K562 (cell line): ENCODE measurements around the gene MBP. TPM values are rescaled to one million over a fixed set of nuclear protein-coding genes. Genes with fewer than 3 reads are reported as not detected.
A peak's percentile ranks its signal among the peaks of the same experiment; 100 is the strongest.

Source experiments
- ATAC-seq: fragments of 200-7000 bp; cut with Tn5 transposase; 3 replicates; pipeline ENCODE4 v1.9.1; 2020; ENCODE audit warnings: moderate library complexity
- BruUV-seq: library from RNA; stranded (reverse); fragments of 400-500 nt; replicated peaks from 2 replicates; lab custom pipeline; 2021; lab: Mats Ljungman, UMichigan
- CTCF ChIA-PET: fragments of 300-600 bp; formaldehyde crosslinking; extraction: SDS; loops from one replicate; lab custom pipeline; 2021; ENCODE audit warnings: low intra/inter-chr PET ratio; lab: Yijun Ruan, JAX
- POLR2A ChIA-PET: fragments of 300-600, 350-650 bp; sonication (Branson Sonifier 250); formaldehyde crosslinking; extraction: SDS; loops from one replicate; lab custom pipeline; 2021; ENCODE audit warnings: antibody characterized with exemption, inconsistent platforms; lab: Yijun Ruan, JAX
- DNase-seq, 4 experiments: peaks; one replicate each; pipeline versions ENCODE4 v3.0.0 to v3.0.0-alpha.2; 2011 to 2018; ENCODE audit warnings: low spot score in 3 of 4, mixed read lengths in 3 of 4; ENCODE audit errors: extremely low read depth in 1 of 4
- FAIRE-seq: peaks from 2 replicates; lab custom pipeline; 2011; peaks lifted over from hg19 to GRCh38; lab: Jason Lieb, UNC
- H2AFZ ChIP-seq: 2 replicates; pipeline ENCODE4 v1.6.0; 2011; ENCODE audit warnings: low read depth, low read length, control low read depth, inconsistent platforms
- H3K27ac ChIP-seq: fragments of 200-600 bp; 3 replicates; pipeline ENCODE4 v1.8.0; 2011; ENCODE audit warnings: low read depth, mild to moderate bottlenecking, control low read depth, inconsistent platforms, low read length, moderate library complexity, mixed read lengths; ENCODE audit errors: extremely low read depth
- H3K27me3 ChIP-seq, 2 experiments: fragments of 300-600 bp in 1 of 2; 2 replicates in 1 of 2; 3 replicates in 1 of 2; pipeline versions ENCODE4 v1.6.0 to v1.8.0; 2011; ENCODE audit warnings: inconsistent platforms in 2 of 2, low read length in 2 of 2, mild to moderate bottlenecking in 1 of 2, mixed read lengths in 1 of 2, moderate library complexity in 1 of 2; ENCODE audit not compliant: control insufficient read depth in 2 of 2, insufficient read depth in 2 of 2
- H3K36me3 ChIP-seq: fragments of 300-600 bp; 3 replicates; pipeline ENCODE4 v1.8.0; 2011; ENCODE audit warnings: mild to moderate bottlenecking, low read length, inconsistent platforms; ENCODE audit not compliant: control insufficient read depth, insufficient read depth
- H3K4me1 ChIP-seq, 2 experiments: fragments of 200-600 bp in 1 of 2; replicated peaks in 1 of 2; 2 replicates in 1 of 2; 3 replicates in 1 of 2; pipeline versions ENCODE4 v1.5.1 to v1.8.0; 2011; ENCODE audit warnings: inconsistent platforms in 2 of 2, low read length in 2 of 2, mild to moderate bottlenecking in 1 of 2, mixed read lengths in 1 of 2, moderate library complexity in 1 of 2; ENCODE audit not compliant: control insufficient read depth in 2 of 2, insufficient read depth in 2 of 2
- H3K4me2 ChIP-seq: 2 replicates; pipeline ENCODE4 v1.6.1; 2011; ENCODE audit warnings: low read length, control low read depth, inconsistent platforms, mixed read lengths; ENCODE audit not compliant: insufficient read depth
- H3K4me3 ChIP-seq: fragments of 200-600 bp; sonication (generic), shearing (Covaris generic); 2 replicates; pipeline ENCODE4 v1.5.1; 2016; ENCODE audit warnings: control low read depth, inconsistent platforms
- H3K79me2 ChIP-seq: fragments of 200-600 bp; 3 replicates; pipeline ENCODE4 v1.8.0; 2011; ENCODE audit warnings: low read length, inconsistent platforms; ENCODE audit not compliant: control insufficient read depth, insufficient read depth
- H3K9ac ChIP-seq, 2 experiments: 2 replicates each; pipeline versions ENCODE4 v1.6.0 to v1.6.1; 2011; ENCODE audit warnings: low read depth in 2 of 2, low read length in 2 of 2, control low read depth in 1 of 2, inconsistent platforms in 1 of 2, mild to moderate bottlenecking in 1 of 2, mixed read lengths in 1 of 2; ENCODE audit not compliant: insufficient read depth in 1 of 2
- H3K9me1 ChIP-seq: one replicate; pipeline ENCODE4 v1.6.0; 2011; ENCODE audit warnings: inconsistent platforms, mild to moderate bottlenecking, low read length, moderate library complexity; ENCODE audit not compliant: control insufficient read depth, insufficient read depth
- H3K9me3 ChIP-seq: replicated peaks from 2 replicates; pipeline ENCODE4 v1.5.1; 2011; ENCODE audit warnings: low read depth, low read length, inconsistent platforms; ENCODE audit not compliant: control insufficient read depth, insufficient read depth
- H4K20me1 ChIP-seq: replicated peaks from 2 replicates; pipeline ENCODE4 v1.6.1; 2011; ENCODE audit warnings: low read length, inconsistent platforms, mixed read lengths; ENCODE audit not compliant: control insufficient read depth, insufficient read depth
- ATF3 ChIP-seq, 2 experiments: fragments of 450-650 bp in 1 of 2; sonication (generic) in 1 of 2; formaldehyde crosslinking in 1 of 2; IDR thresholded peaks in 1 of 2; conservative IDR thresholded peaks in 1 of 2; 2 replicates each; pipeline versions ENCODE4 v1.6.1 to v1.8.1; 2016 to 2023; ENCODE audit warnings: mild to moderate bottlenecking in 2 of 2, moderate library complexity in 2 of 2, inconsistent platforms in 1 of 2, missing genetic modification reagents in 1 of 2
- BRF1 ChIP-seq: IDR thresholded peaks from 3 replicates; pipeline ENCODE4 v1.6.1; 2011; ENCODE audit warnings: borderline replicate concordance, mild to moderate bottlenecking; ENCODE audit not compliant: insufficient read length; ENCODE audit errors: extremely low read depth
- EP300 ChIP-seq: IDR thresholded peaks from 2 replicates; pipeline ENCODE4 v1.6.1; 2012; ENCODE audit warnings: low read length, improper control_type of control experiment
- FOXJ2 ChIP-seq: fragments of 200-800 bp; sonication (Bioruptor generic); IDR thresholded peaks from 2 replicates; pipeline ENCODE4 v1.6.1; 2016; ENCODE audit warnings: missing genetic modification characterization, missing compliant biosample characterization
- HMBOX1 ChIP-seq: sonication (generic); IDR thresholded peaks from 2 replicates; pipeline ENCODE4 v1.6.1; 2016
- MEF2A ChIP-seq: IDR thresholded peaks from 2 replicates; pipeline ENCODE4 v1.6.1; 2011; ENCODE audit warnings: low read depth, mild to moderate bottlenecking, low read length, moderate library complexity; ENCODE audit not compliant: control insufficient read depth
- NFATC3 ChIP-seq: fragments of 450-650 bp; IDR thresholded peaks from 2 replicates; pipeline ENCODE4 v1.6.1; 2017; ENCODE audit warnings: mild to moderate bottlenecking
- PHTF2 ChIP-seq: fragments of 250-450 bp; sonication (Bioruptor Pico); IDR thresholded peaks from 2 replicates; pipeline ENCODE4 v1.5.0; 2021; ENCODE audit warnings: mild to moderate bottlenecking
- POLR2H ChIP-seq: IDR thresholded peaks from 2 replicates; pipeline ENCODE4 v1.6.1; 2016; ENCODE audit warnings: missing genetic modification characterization, low read depth, mild to moderate bottlenecking, control low read depth, missing compliant biosample characterization, moderate library complexity
- RBM17 ChIP-seq: fragments of 200-400 bp; formaldehyde crosslinking; IDR thresholded peaks from 2 replicates; pipeline ENCODE4 v1.6.1; 2017; ENCODE audit warnings: low read depth, mild to moderate bottlenecking, low read length, borderline replicate concordance
- RCOR1 ChIP-seq, 2 experiments: IDR thresholded peaks; 2 replicates each; pipeline ENCODE4 v1.6.1; 2012; ENCODE audit warnings: low read depth in 2 of 2, low read length in 2 of 2, borderline replicate concordance in 1 of 2, improper control_type of control experiment in 1 of 2
- TGIF2 ChIP-seq: sonication (generic); formaldehyde crosslinking; IDR thresholded peaks from 2 replicates; pipeline ENCODE4 v1.8.1; 2022; ENCODE audit warnings: mild to moderate bottlenecking, missing genetic modification reagents, moderate library complexity
- USF2 ChIP-seq: sonication (generic); formaldehyde crosslinking; IDR thresholded peaks from 2 replicates; pipeline ENCODE4 v1.5.0; 2020; ENCODE audit warnings: missing genetic modification reagents
- ZBTB9 ChIP-seq: fragments of 450-650 bp; formaldehyde crosslinking; IDR thresholded peaks from 2 replicates; pipeline ENCODE4 v1.4.0; 2020; ENCODE audit warnings: mild to moderate bottlenecking, moderate library complexity
- ZEB2 ChIP-seq: fragments of 450-650 bp; IDR thresholded peaks from 2 replicates; pipeline ENCODE4 v1.6.1; 2016
- ZNF121 ChIP-seq: sonication (generic); formaldehyde crosslinking; conservative IDR thresholded peaks from 2 replicates; pipeline ENCODE4 v1.8.0; 2022; ENCODE audit warnings: missing genetic modification reagents
- ZNF143 ChIP-seq: sonication (generic); formaldehyde crosslinking; IDR thresholded peaks from 2 replicates; pipeline ENCODE4 v1.9.0; 2022; ENCODE audit warnings: mild to moderate bottlenecking, missing genetic modification reagents
- ZNF695 ChIP-seq: fragments of 450-650 bp; formaldehyde crosslinking; IDR thresholded peaks from 2 replicates; pipeline ENCODE4 v1.4.0; 2020; ENCODE audit warnings: mild to moderate bottlenecking, moderate library complexity
- ZNF76 ChIP-seq: fragments of 250-450 bp; sonication (Bioruptor Pico); IDR thresholded peaks from 2 replicates; pipeline ENCODE4 v1.4.0; 2020; ENCODE audit warnings: mild to moderate bottlenecking, moderate library complexity, borderline replicate concordance
- WGBS: fragments of 100-300 bp; shearing (Covaris generic); methylation state at CpG from one replicate; pipeline ENCODE4 v1.1.6; 2016; ENCODE audit warnings: low coverage, mixed read lengths; ENCODE audit not compliant: insufficient coverage; ENCODE audit errors: missing lambda C conversion rate; 5-methylcytosine and 5-hydroxymethylcytosine counted together
- in situ Hi-C: fragments of 300-500 bp; cut with MboI; formaldehyde crosslinking; loops from 4 replicates; pipeline ENCODE4 v1.15.0; 2018; ENCODE audit warnings: inconsistent platforms, mixed read lengths
- intact Hi-C: fragments of 100-400 bp; cut with micrococcal nuclease; formaldehyde crosslinking; loops from 2 replicates; pipeline ENCODE4 v1.14.2; 2022
- polyA plus RNA-seq, 8 experiments: library from polyadenylated mRNA; depleted of rRNA in 4 of 8; stranded (reverse) in 5 of 8; unstranded in 3 of 8; fragments of >200 nt; fragmentation: Nextera tagmentation in 2 of 8; fragmentation: Illumina TruSeq in 1 of 8; extraction: Ambion mirVana in 2 of 8; extraction: Trizol in 1 of 8; gene quantifications; 2 replicates each; pipeline versions ENCODE4 v1.2.1 to v1.2.3, GENCODE V29; 2011 to 2014; ENCODE audit warnings: inconsistent platforms in 1 of 8, missing spikeins in 1 of 8
- total RNA-seq, 7 experiments: library from RNA; depleted of rRNA in 6 of 7; stranded (reverse); fragments of >200 nt in 6 of 7; fragmentation: Illumina TruSeq in 2 of 7; extraction: Trizol in 2 of 7; gene quantifications; 2 replicates each; pipeline versions ENCODE4 v1.2.1 to v1.2.3, GENCODE V29; 2011 to 2021; ENCODE audit warnings: low replicate concordance in 1 of 7

Gene MBP
- total and polyA plus RNA-seq, 9 of the 15 experiments (the other 6 are each of a cell fraction or from before 2014, with no cell fraction given) = 0.09 TPM; not detected in 8

DNA sequence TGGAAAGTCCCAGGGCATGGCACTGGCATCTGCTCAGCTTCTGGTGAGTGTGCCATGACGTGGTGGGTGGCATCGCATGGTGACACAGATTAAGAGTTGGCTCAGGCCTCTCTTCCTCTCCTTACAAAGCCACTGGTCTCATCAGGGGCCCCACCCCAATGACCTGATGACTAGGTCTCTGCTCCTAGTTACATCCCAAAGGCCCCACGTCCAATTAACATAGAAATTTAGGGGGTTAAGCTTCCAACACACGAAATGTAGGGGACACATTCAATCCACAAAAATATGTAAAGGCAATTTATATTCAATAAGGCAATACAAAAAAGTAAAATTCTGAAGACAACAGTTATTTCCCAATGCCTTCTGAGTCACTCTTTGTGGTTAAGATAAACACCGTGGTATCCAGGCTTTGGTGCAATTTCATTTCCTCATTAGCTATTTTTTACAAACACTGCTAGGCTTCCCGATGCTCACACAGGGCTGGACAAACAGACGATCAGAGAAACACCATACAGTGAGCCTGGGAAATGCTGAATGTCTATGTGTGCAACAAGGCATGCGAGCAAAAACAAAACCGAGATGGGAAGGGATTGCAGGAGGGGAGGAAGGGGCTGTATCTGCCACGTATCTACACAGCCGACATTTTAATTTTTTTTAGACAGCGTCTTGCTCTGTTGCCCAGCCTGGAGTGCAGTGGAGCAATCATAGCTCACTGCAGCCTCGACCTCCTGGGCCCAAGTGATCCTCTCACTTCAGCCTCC is 67.2 kb downstream of the MBP start:
- Histone ChIP-seq H3K4me2 (no peak overlapping the region), H3K79me2 (no peaks in the 10 kb centered on the region), H4K20me1 (no peaks in the 10 kb centered on the region), H3K4me1 (no peaks in the 10 kb centered on the region), H3K9me1 (no peaks in the 10 kb centered on the region), H3K9me3 (no peaks in the 10 kb centered on the region), H3K9ac (no peak overlapping the region), H3K27me3 (peaks cover 4 to 32% of the 10 kb centered on the region in 2 experiments), H3K36me3 (no peaks in the 10 kb centered on the region), H3K27ac (no peak overlapping the region), H3K4me3 (no peak overlapping the region), H2AFZ (no peak overlapping the region)
- intact Hi-C loops (no loop called here), in situ Hi-C loops (no loop called here)
- DNase-seq = no peak
- CTCF ChIA-PET = no interaction called here
- no peak for FAIRE-seq
- POLR2A ChIA-PET = interaction anchor here (0.6 kb wide), 1 partner anchor 547 kb away, joined by 3 read pairs; no protein-coding TSS in a partner anchor
- WGBS = 2% methylated on average over 13 of the region's 13 CpGs
- BruUV-seq = no TSS peak
- no peak for ATAC-seq
- TF ChIP-seq PHTF2 (CRISPR knock-in tag) (no peak), ZNF695 (CRISPR knock-in tag) (no peak), BRF1 (no peak), POLR2H (tag) (no peak), USF2 (CRISPR knock-in tag) (no peak), ZNF121 (CRISPR knock-in tag) (peak; percentile 30; the same call in 1 of the 2 replicates), RCOR1 (IDR thresholded peaks at IDR 0.05; ENCODE audit: borderline replicate concordance in 1 of 2, low read depth in 2 of 2, low read length in 2 of 2) (no peak), NFATC3 (no peak), ATF3 (IDR thresholded peaks at IDR 0.05) (peak; percentile 25; the same call in 1 of the 2 replicates), ATF3 (CRISPR knock-in tag; conservative IDR thresholded peaks at IDR 0.05) (no peak), TGIF2 (no peak), RBM17 (no peak), ZNF143 (CRISPR knock-in tag) (no peak), EP300 (no peak), HMBOX1 (no peak), ZNF76 (no peak), ZBTB9 (no peak), MEF2A (no peak), FOXJ2 (tag) (no peak), ZEB2 (no peak)
